ENCODE results near the gene NKG7.

The NKG7 gene

DNA sequence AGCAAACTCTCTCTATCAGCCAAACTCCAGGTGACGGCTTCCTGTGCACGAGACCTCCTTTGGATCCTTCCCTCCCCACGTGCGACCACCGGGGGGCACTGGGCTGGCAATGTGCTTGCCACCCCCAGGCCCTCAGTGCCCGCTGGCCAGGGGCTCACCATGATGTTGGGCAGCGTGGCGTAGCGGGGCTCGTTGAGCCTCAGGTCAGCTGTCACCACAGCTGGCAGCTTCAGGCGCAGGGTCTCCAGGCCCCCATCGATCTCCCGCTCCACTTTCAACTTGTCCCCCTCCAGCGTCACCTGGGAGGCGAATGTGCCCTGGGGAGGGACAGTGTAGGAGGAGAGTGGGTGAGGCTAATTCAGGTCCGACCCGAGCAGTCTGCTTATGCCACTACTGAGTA is 25.7 kb downstream of the NKG7 start:
- Histone ChIP-seq H2AFZ (ENCODE audit: low read depth, low read length) (no peak overlapping the region), H3K4me3 (ENCODE audit: low read depth in 1 of 2, low read length in 2 of 2) (no peak overlapping the region), H3K79me2 (ENCODE audit: insufficient read depth, low read length) (no peaks in the 10 kb centered on the region), H3K9ac (ENCODE audit: low read depth, low read length) (no peak overlapping the region), H3K27me3 (ENCODE audit: insufficient read depth, low read length, poor library complexity) (no peaks in the 10 kb centered on the region), H3K27ac (ENCODE audit: low read length) (no peak overlapping the region), H3K4me2 (ENCODE audit: insufficient read depth, low read length) (no peak overlapping the region), H3K4me1 (ENCODE audit: insufficient read depth, low read length) (no peaks in the 10 kb centered on the region), H3K9me3 (ENCODE audit: insufficient read depth, low read length, severe bottlenecking) (no peaks in the 10 kb centered on the region), H4K20me1 (ENCODE audit: insufficient read depth, low read length) (no peaks in the 10 kb centered on the region; the same call in 1 of the 2 replicates), H3K36me3 (ENCODE audit: insufficient read depth, low read length) (peaks cover 46% of the 10 kb centered on the region)
- DNase-seq (no peak), ATAC-seq (ENCODE audit: insufficient read depth, low read depth) (no peak)
- TF ChIP-seq, protein P1, sequence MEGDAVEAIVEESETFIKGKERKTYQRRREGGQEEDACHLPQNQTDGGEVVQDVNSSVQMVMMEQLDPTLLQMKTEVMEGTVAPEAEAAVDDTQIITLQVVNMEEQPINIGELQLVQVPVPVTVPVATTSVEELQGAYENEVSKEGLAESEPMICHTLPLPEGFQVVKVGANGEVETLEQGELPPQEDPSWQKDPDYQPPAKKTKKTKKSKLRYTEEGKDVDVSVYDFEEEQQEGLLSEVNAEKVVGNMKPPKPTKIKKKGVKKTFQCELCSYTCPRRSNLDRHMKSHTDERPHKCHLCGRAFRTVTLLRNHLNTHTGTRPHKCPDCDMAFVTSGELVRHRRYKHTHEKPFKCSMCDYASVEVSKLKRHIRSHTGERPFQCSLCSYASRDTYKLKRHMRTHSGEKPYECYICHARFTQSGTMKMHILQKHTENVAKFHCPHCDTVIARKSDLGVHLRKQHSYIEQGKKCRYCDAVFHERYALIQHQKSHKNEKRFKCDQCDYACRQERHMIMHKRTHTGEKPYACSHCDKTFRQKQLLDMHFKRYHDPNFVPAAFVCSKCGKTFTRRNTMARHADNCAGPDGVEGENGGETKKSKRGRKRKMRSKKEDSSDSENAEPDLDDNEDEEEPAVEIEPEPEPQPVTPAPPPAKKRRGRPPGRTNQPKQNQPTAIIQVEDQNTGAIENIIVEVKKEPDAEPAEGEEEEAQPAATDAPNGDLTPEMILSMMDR (IDR thresholded peaks at IDR 0.05; ENCODE audit: borderline replicate concordance, extremely low read depth, low read length, poor library complexity, severe bottlenecking): peak; percentile 43
- no peak for TF ChIP-seq EZH2 (IDR thresholded peaks at IDR 0.05; ENCODE audit: borderline replicate concordance, low read depth, low read length, severe bottlenecking)

DNA sequence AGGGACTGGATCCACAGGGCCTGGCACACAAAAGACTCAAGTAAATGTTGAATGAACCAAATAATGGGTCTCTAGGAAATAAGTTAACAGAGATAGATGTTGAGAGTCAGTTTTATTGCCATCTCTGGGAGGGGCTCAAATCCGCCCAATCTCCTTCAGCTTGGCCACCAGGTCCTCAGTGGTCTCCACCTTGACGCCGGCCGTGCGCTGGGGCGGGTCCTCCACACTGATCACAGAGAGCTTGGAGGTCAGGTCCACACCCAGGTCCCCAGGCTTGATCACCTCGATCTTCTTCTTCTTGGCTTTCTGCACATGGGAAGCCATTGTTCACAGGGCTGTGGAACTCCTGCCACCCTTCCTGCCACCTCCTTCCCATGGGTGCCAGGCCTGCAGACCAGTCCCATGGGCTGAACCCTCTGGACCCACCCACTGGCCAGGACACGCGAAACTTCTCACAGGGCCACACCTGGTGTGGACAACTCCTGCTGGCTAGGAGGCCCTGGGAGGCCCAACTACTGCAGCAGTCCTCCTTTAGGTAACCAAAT is 27.3 kb downstream of the NKG7 start:
- no peaks in the 10 kb centered on the region for H3K27me3 ChIP-seq (ENCODE audit: insufficient read depth, low read length, poor library complexity)
- no peak overlapping the region for H3K4me2 ChIP-seq (ENCODE audit: insufficient read depth, low read length)
- H4K20me1 ChIP-seq (ENCODE audit: insufficient read depth, low read length): no peaks in the 10 kb centered on the region; the same call in 1 of the 2 replicates
- H2AFZ ChIP-seq (ENCODE audit: low read depth, low read length): no peak overlapping the region
- no peaks in the 10 kb centered on the region for H3K79me2 ChIP-seq (ENCODE audit: insufficient read depth, low read length)
- H3K4me1 ChIP-seq (ENCODE audit: insufficient read depth, low read length): no peaks in the 10 kb centered on the region
- H3K27ac ChIP-seq (ENCODE audit: low read length): no peak overlapping the region
- H3K36me3 ChIP-seq (ENCODE audit: insufficient read depth, low read length): peaks cover 33% of the 10 kb centered on the region
- ATAC-seq (ENCODE audit: insufficient read depth, low read depth) (no peak), DNase-seq (no peak)
- H3K4me3 ChIP-seq (ENCODE audit: low read depth in 1 of 2, low read length in 2 of 2): no peak overlapping the region
- TF ChIP-seq EZH2 (IDR thresholded peaks at IDR 0.05; ENCODE audit: borderline replicate concordance, low read depth, low read length, severe bottlenecking): no peak
- TF ChIP-seq, protein P1 (IDR thresholded peaks at IDR 0.05; ENCODE audit: borderline replicate concordance, extremely low read depth, low read length, poor library complexity, severe bottlenecking): no peak
- H3K9me3 ChIP-seq (ENCODE audit: insufficient read depth, low read length, severe bottlenecking): no peaks in the 10 kb centered on the region
- no peak overlapping the region for H3K9ac ChIP-seq (ENCODE audit: low read depth, low read length)

DNA sequence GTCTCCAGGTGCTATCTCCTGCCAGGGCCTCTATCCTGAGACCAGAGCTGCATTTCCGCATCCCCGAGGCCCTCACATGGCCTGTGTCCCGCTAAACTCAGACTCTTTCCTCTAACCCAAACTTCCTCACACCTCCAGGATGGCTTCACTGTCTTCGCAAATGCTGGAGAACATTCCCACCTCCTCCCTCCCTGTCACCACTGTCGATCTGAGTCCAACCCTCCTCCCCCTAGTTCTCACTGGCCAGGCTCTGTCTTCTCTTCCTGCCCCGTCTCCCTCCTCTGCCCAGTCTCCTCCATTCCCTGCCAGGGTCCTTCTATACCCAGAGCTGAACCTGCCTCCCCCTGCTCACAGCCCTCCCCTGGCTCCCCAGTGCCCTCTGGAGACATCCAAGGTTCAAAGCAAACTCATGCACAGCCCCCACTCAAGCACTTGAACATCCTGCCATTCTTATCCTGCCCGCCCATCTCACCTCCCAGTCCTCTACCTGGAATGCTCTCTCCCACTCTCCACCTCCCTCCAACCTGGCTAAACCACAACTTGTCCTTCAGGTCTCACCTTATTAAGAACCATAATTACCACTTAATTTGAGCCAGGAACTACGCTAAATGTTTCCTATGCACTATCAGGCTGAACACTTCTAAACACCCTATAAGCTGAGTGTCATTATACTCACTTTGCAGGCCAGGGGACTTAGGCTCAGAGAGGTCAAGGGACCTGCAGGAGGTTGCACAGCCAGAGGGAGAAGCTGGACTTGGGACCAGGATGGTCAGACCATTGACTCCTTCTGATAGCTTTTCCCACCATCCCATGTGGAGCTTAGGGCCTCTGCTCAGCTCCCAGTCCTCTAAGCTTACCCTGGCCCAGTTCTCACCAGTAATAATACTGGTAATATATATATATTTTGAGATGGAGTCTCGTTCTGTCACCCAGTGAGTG is 29.6 kb downstream of the NKG7 start:
- Histone ChIP-seq H3K9ac (ENCODE audit: low read depth, low read length) (no peak overlapping the region), H3K27me3 (ENCODE audit: insufficient read depth, low read length, poor library complexity) (no peaks in the 10 kb centered on the region), H3K36me3 (ENCODE audit: insufficient read depth, low read length) (peaks cover 30% of the 10 kb centered on the region), H3K27ac (ENCODE audit: low read length) (no peak overlapping the region), H2AFZ (ENCODE audit: low read depth, low read length) (no peak overlapping the region), H3K4me3 (ENCODE audit: low read depth in 1 of 2, low read length in 2 of 2) (no peak overlapping the region), H3K9me3 (ENCODE audit: insufficient read depth, low read length, severe bottlenecking) (no peaks in the 10 kb centered on the region), H3K79me2 (ENCODE audit: insufficient read depth, low read length) (no peaks in the 10 kb centered on the region), H3K4me1 (ENCODE audit: insufficient read depth, low read length) (peaks cover 13% of the 10 kb centered on the region), H4K20me1 (ENCODE audit: insufficient read depth, low read length) (no peaks in the 10 kb centered on the region; the same call in 1 of the 2 replicates), H3K4me2 (ENCODE audit: insufficient read depth, low read length) (no peak overlapping the region)
- TF ChIP-seq, protein P1 (IDR thresholded peaks at IDR 0.05; ENCODE audit: borderline replicate concordance, extremely low read depth, low read length, poor library complexity, severe bottlenecking): no peak
- no peak for TF ChIP-seq EZH2 (IDR thresholded peaks at IDR 0.05; ENCODE audit: borderline replicate concordance, low read depth, low read length, severe bottlenecking)
- DNase-seq (no peak), ATAC-seq (ENCODE audit: insufficient read depth, low read depth) (no peak)

Data from DND-41 (cell line).